IMR-90 (cell line): Measurements from ENCODE around the gene CYB5R3. TPM values are rescaled to one million over a fixed set of nuclear protein-coding genes. Genes with fewer than 3 reads are reported as not detected.

Experiments
- ATAC-seq: fragments of 200-7000 bp; cut with Tn5 transposase; 2 replicates; pipeline ENCODE4 v1.9.1; 2020; ENCODE audit warnings: low read depth, mild to moderate bottlenecking, moderate library complexity
- BruUV-seq: library from RNA; stranded (reverse); fragments of 400-500 nt; replicated peaks from 2 replicates; lab custom pipeline; 2021; lab: Mats Ljungman, UMichigan
- CTCF ChIA-PET: fragments of 300-600 bp; formaldehyde crosslinking; extraction: SDS; loops from one replicate; lab custom pipeline; 2021; ENCODE audit warnings: antibody characterized with exemption; lab: Yijun Ruan, JAX
- POLR2A ChIA-PET: fragments of 300-600 bp; sonication (Branson Sonifier 250); formaldehyde crosslinking; loops from one replicate; lab custom pipeline; 2022; ENCODE audit warnings: antibody characterized with exemption; ENCODE audit not compliant: unreplicated experiment; lab: Charles Lee
- DNase-seq: peaks from one replicate; pipeline ENCODE4 v3.0.0; 2013
- H2AFZ ChIP-seq: replicated peaks from 2 replicates; pipeline ENCODE3; 2013; ENCODE audit warnings: low read length, mild to moderate bottlenecking; ENCODE audit not compliant: poor library complexity
- H2AK5ac ChIP-seq: 2 replicates; pipeline ENCODE4 v1.6.1; 2013; ENCODE audit warnings: low read depth, low read length, inconsistent platforms
- H2AK9ac ChIP-seq: replicated peaks from 2 replicates; pipeline ENCODE3; 2013; ENCODE audit warnings: mild to moderate bottlenecking, low read depth, low read length, moderate library complexity; ENCODE audit not compliant: poor library complexity
- H2BK120ac ChIP-seq: 2 replicates; pipeline ENCODE4 v1.6.1; 2013; ENCODE audit warnings: low read depth, low read length, inconsistent platforms
- H2BK15ac ChIP-seq: 3 replicates; pipeline ENCODE4 v1.6.1; 2013; ENCODE audit warnings: low read depth, low read length, inconsistent platforms
- H2BK20ac ChIP-seq: 2 replicates; pipeline ENCODE4 v1.6.1; 2013; ENCODE audit warnings: low read depth, mild to moderate bottlenecking, inconsistent platforms, low read length, moderate library complexity
- H2BK5ac ChIP-seq: 2 replicates; pipeline ENCODE4 v1.6.1; 2013; ENCODE audit warnings: mild to moderate bottlenecking, low read depth, low read length, inconsistent platforms; ENCODE audit not compliant: poor library complexity, severe bottlenecking
- H3K14ac ChIP-seq: replicated peaks from 2 replicates; pipeline ENCODE4 v1.6.1; 2013; ENCODE audit warnings: low read depth, low read length, inconsistent platforms
- H3K18ac ChIP-seq: 2 replicates; pipeline ENCODE4 v1.6.1; 2013; ENCODE audit warnings: low read depth, low read length, control low read depth
- H3K23ac ChIP-seq: 2 replicates; pipeline ENCODE4 v1.6.1; 2013; ENCODE audit warnings: low read depth, low read length, inconsistent platforms
- H3K27ac ChIP-seq: 2 replicates; pipeline ENCODE4 v1.5.1; 2013; ENCODE audit warnings: mild to moderate bottlenecking, control low read depth, low read length; ENCODE audit not compliant: insufficient read depth
- H3K27me3 ChIP-seq: 2 replicates; pipeline ENCODE4 v1.6.1; 2013; ENCODE audit warnings: low read length; ENCODE audit not compliant: control insufficient read depth, insufficient read depth
- H3K36me3 ChIP-seq: 2 replicates; pipeline ENCODE4 v1.6.1; 2013; ENCODE audit warnings: low read length, mixed read lengths; ENCODE audit not compliant: control insufficient read depth, insufficient read depth
- H3K4ac ChIP-seq: 2 replicates; pipeline ENCODE4 v1.6.1; 2013; ENCODE audit warnings: low read depth, low read length, inconsistent platforms
- H3K4me1 ChIP-seq: 2 replicates; pipeline ENCODE4 v1.6.1; 2013; ENCODE audit warnings: low read length, mixed read lengths; ENCODE audit not compliant: control insufficient read depth, insufficient read depth
- H3K4me2 ChIP-seq: 2 replicates; pipeline ENCODE4 v1.6.1; 2013; ENCODE audit warnings: low read depth, mild to moderate bottlenecking, control low read depth, low read length, moderate library complexity
- H3K4me3 ChIP-seq: 2 replicates; pipeline ENCODE4 v1.5.1; 2013; ENCODE audit warnings: low read depth, mild to moderate bottlenecking, control low read depth, low read length, moderate library complexity; ENCODE audit not compliant: insufficient read depth
- H3K56ac ChIP-seq: 2 replicates; pipeline ENCODE4 v1.6.1; 2013; ENCODE audit warnings: low read length, inconsistent platforms; ENCODE audit not compliant: insufficient read depth; ENCODE audit errors: extremely low read depth
- H3K79me1 ChIP-seq, 2 experiments: 2 replicates each; pipeline ENCODE4 v1.6.1; 2013; ENCODE audit warnings: low read length in 2 of 2, inconsistent platforms in 1 of 2, low read depth in 1 of 2
- H3K9ac ChIP-seq: 2 replicates; pipeline ENCODE4 v1.6.1; 2013; ENCODE audit warnings: low read depth, low read length, control low read depth
- H3K9me1 ChIP-seq: 2 replicates; pipeline ENCODE4 v1.6.1; 2013; ENCODE audit warnings: low read length, inconsistent platforms; ENCODE audit not compliant: insufficient read depth
- H3K9me3 ChIP-seq: 2 replicates; pipeline ENCODE4 v1.6.1; 2013; ENCODE audit warnings: low read length; ENCODE audit not compliant: control insufficient read depth, insufficient read depth
- H4K20me1 ChIP-seq: 2 replicates; pipeline ENCODE4 v1.6.1; 2013; ENCODE audit warnings: low read length, inconsistent platforms; ENCODE audit not compliant: insufficient read depth
- H4K5ac ChIP-seq: 2 replicates; pipeline ENCODE4 v1.6.1; 2013; ENCODE audit warnings: mild to moderate bottlenecking, low read depth, low read length, control low read depth
- H4K8ac ChIP-seq, 2 experiments: 2 replicates each; pipeline ENCODE4 v1.6.1; 2013; ENCODE audit warnings: low read depth in 2 of 2, low read length in 2 of 2, control low read depth in 1 of 2, inconsistent platforms in 1 of 2
- H4K91ac ChIP-seq: 2 replicates; pipeline ENCODE4 v1.6.1; 2013; ENCODE audit warnings: low read depth, low read length, inconsistent platforms; ENCODE audit not compliant: insufficient read depth
- BHLHE40 ChIP-seq: fragments of 150-350 bp; IDR thresholded peaks from 2 replicates; pipeline ENCODE4 v1.6.1; 2016; ENCODE audit warnings: mild to moderate bottlenecking, low read depth, low read length
- CEBPB ChIP-seq: IDR thresholded peaks from 2 replicates; pipeline ENCODE4 v1.6.1; 2012; ENCODE audit warnings: low read depth, low read length, improper control_type of control experiment
- CHD1 ChIP-seq: IDR thresholded peaks from 2 replicates; pipeline ENCODE4 v1.6.1; 2012; ENCODE audit warnings: low read depth, low read length, improper control_type of control experiment
- CTCF ChIP-seq: conservative IDR thresholded peaks from 2 replicates; pipeline ENCODE4 v1.5.1; 2012; ENCODE audit warnings: mild to moderate bottlenecking, low read depth, low read length, improper control_type of control experiment
- ELK1 ChIP-seq: fragments of 150-350 bp; IDR thresholded peaks from 2 replicates; pipeline ENCODE4 v1.6.1; 2016; ENCODE audit warnings: low read depth, mild to moderate bottlenecking, low read length, moderate library complexity, borderline replicate concordance
- FOS ChIP-seq: fragments of 150-350 bp; IDR thresholded peaks from 2 replicates; pipeline ENCODE4 v1.6.1; 2016; ENCODE audit warnings: low read depth, low read length
- MAFK ChIP-seq: IDR thresholded peaks from 2 replicates; pipeline ENCODE4 v1.6.1; 2012; ENCODE audit warnings: low read depth, low read length, improper control_type of control experiment
- MAZ ChIP-seq: IDR thresholded peaks from 2 replicates; pipeline ENCODE4 v1.6.1; 2012; ENCODE audit warnings: low read depth, mild to moderate bottlenecking, low read length, improper control_type of control experiment, moderate library complexity, borderline replicate concordance
- MXI1 ChIP-seq: IDR thresholded peaks from 2 replicates; pipeline ENCODE4 v1.6.1; 2012; ENCODE audit warnings: low read depth, mild to moderate bottlenecking, low read length, moderate library complexity, borderline replicate concordance
- NFE2L2 ChIP-seq: fragments of 150-350 bp; IDR thresholded peaks from 2 replicates; pipeline ENCODE4 v1.6.1; 2016; ENCODE audit warnings: low read depth, mild to moderate bottlenecking, low read length
- POLR2A ChIP-seq: IDR thresholded peaks from 2 replicates; pipeline ENCODE4 v1.6.1; 2012; ENCODE audit warnings: mild to moderate bottlenecking, low read depth, low read length
- RAD21 ChIP-seq: IDR thresholded peaks from 2 replicates; pipeline ENCODE4 v1.6.1; 2012; ENCODE audit warnings: low read length, improper control_type of control experiment
- RCOR1 ChIP-seq: IDR thresholded peaks from 2 replicates; pipeline ENCODE4 v1.6.1; 2012; ENCODE audit warnings: mild to moderate bottlenecking, low read length, improper control_type of control experiment; ENCODE audit not compliant: insufficient replicate concordance
- RFX5 ChIP-seq: IDR thresholded peaks from 2 replicates; pipeline ENCODE4 v1.8.0; 2012; ENCODE audit warnings: low read depth, mild to moderate bottlenecking, low read length, moderate library complexity
- SMC3 ChIP-seq: fragments of 150-350 bp; IDR thresholded peaks from 2 replicates; pipeline ENCODE4 v1.6.1; 2016; ENCODE audit warnings: low read depth, mild to moderate bottlenecking, antibody characterized with exemption, low read length, moderate library complexity
- USF2 ChIP-seq: fragments of 150-350 bp; IDR thresholded peaks from 2 replicates; pipeline ENCODE4 v1.6.1; 2017; ENCODE audit warnings: mild to moderate bottlenecking, antibody characterized with exemption, low read length, low read depth
- WGBS, 2 experiments: methylation state at CpG; one replicate each; pipeline versions ENCODE4 v1.1.5 to v1.1.7; 2013; ENCODE audit warnings: missing lambda C conversion rate in 2 of 2; ENCODE audit not compliant: insufficient read length in 1 of 2; ENCODE audit errors: extremely low coverage in 2 of 2; 5-methylcytosine and 5-hydroxymethylcytosine counted together
- dilution Hi-C: fragments of 300-500 bp; cut with HindIII; formaldehyde crosslinking; loops from one replicate; pipeline ENCODE4 v1.14.3; 2018; ENCODE audit warnings: low sequenced_read_pairs; ENCODE audit not compliant: unreplicated experiment
- in situ Hi-C: fragments of 300-500 bp; cut with MboI; formaldehyde crosslinking; loops from 3 replicates; pipeline ENCODE4 v1.14.3; 2019; ENCODE audit warnings: low sequenced_read_pairs, inconsistent platforms, mixed read lengths
- intact Hi-C: fragments of 100-400 bp; cut with micrococcal nuclease; formaldehyde crosslinking; loops from 2 replicates; pipeline ENCODE4 v1.10.0; 2022
- polyA plus RNA-seq, 3 experiments: library from polyadenylated mRNA; depleted of rRNA; stranded (reverse); fragments of >200 nt; gene quantifications; 2 replicates each; pipeline ENCODE4 v1.2.3, GENCODE V29; 2012; ENCODE audit warnings: low replicate concordance in 1 of 3
- total RNA-seq: library from RNA; depleted of rRNA; stranded (reverse); fragments of >200 nt; gene quantifications from 2 replicates; pipeline ENCODE4 v1.2.3, GENCODE V29; 2012

Gene CYB5R3
- total and polyA plus RNA-seq, 2 of the 4 experiments (the other 2 are of a cell fraction): 44.1 to 362 TPM

GRCh38 chr22:42622061-42622710, 27.0 kb downstream of the CYB5R3 start:
- H3K9me1 ChIP-seq: peaks cover 19% of the 10 kb centered on the region; the same call in 1 of the 2 replicates
- in situ Hi-C loops: no loop called here

More at GRCh38 chr22:42622061-42622710, 27.0 kb downstream of the CYB5R3 start:
- dilution Hi-C loops: no loop called here
- H3K18ac ChIP-seq: no peak overlapping the region
- no peak overlapping the region for H4K5ac ChIP-seq
- no peak overlapping the region for H4K91ac ChIP-seq
- H3K79me1 ChIP-seq: peaks cover 0 to 32% of the 10 kb centered on the region in 2 experiments; a peak in 3 of 4 replicates
- peak overlapping the region; percentile 22 for H2AK9ac ChIP-seq
- CTCF ChIA-PET: interaction anchor here (0.9 to 1.4 kb wide), 2 partner anchors 13 to 26 kb away, joined by 3 to 8 read pairs; no protein-coding TSS in a partner anchor
- ATAC-seq: no peak
- no TSS peak for BruUV-seq
- H3K56ac ChIP-seq: no peak overlapping the region
- intact Hi-C loops: no loop called here
- H2BK20ac ChIP-seq: no peak overlapping the region
- no peak overlapping the region for H2BK15ac ChIP-seq
- peaks cover 22% of the 10 kb centered on the region for H4K20me1 ChIP-seq
- no peak overlapping the region for H3K23ac ChIP-seq
- peaks cover 9% of the 10 kb centered on the region for H3K4me1 ChIP-seq
- no peaks in the 10 kb centered on the region for H3K9me3 ChIP-seq
- no peak overlapping the region for H2BK5ac ChIP-seq
- H3K27ac ChIP-seq: no peak overlapping the region
- H3K4ac ChIP-seq: no peak overlapping the region
- TF ChIP-seq MAZ: no peak
- TF ChIP-seq FOS: no peak
- TF ChIP-seq ELK1: no peak
- no peak for TF ChIP-seq RFX5
- TF ChIP-seq CEBPB: no peak
- TF ChIP-seq BHLHE40: no peak
- TF ChIP-seq MXI1: no peak
- TF ChIP-seq SMC3: no peak
- no peak for TF ChIP-seq CTCF
- TF ChIP-seq RAD21: no peak
- no peak for TF ChIP-seq CHD1
- no peak for TF ChIP-seq NFE2L2
- TF ChIP-seq POLR2A: no peak
- TF ChIP-seq MAFK: no peak
- TF ChIP-seq RCOR1: no peak
- no peak for TF ChIP-seq USF2
- H3K9ac ChIP-seq: no peak overlapping the region
- no peaks in the 10 kb centered on the region for H3K27me3 ChIP-seq
- H3K4me3 ChIP-seq: no peak overlapping the region
- no peak for DNase-seq
- no peak overlapping the region for H3K14ac ChIP-seq
- no peak overlapping the region for H2BK120ac ChIP-seq
- no peak overlapping the region for H2AK5ac ChIP-seq
- POLR2A ChIA-PET: no interaction called here
- no peak overlapping the region for H4K8ac ChIP-seq
- 88% methylated on average over 5 of the region's 20 CpGs; no CpG with 5 or more reads in 1 of the 2 experiments for whole genome bisulfite sequencing, 2 experiments
- peak overlapping the region; percentile 19 for H2AFZ ChIP-seq
- H3K36me3 ChIP-seq: peaks cover 41% of the 10 kb centered on the region
- H3K4me2 ChIP-seq: no peak overlapping the region
